ENCODE results near the gene UBAC2.

GRCh38 chr13:99404005-99404755 is 203.5 kb downstream of the UBAC2 start:
- TF ChIP-seq CTCF (IDR thresholded peaks at IDR 0.05): no peak
- no peak for TF ChIP-seq POLR2A (IDR thresholded peaks at IDR 0.05)

All from tibial nerve (tissue), 3 donors.